ENCODE measurements around the gene PPP1R16B.

- TF ChIP-seq CTCF (IDR thresholded peaks at IDR 0.05) (no peak), POLR2A (IDR thresholded peaks at IDR 0.05) (no peak)
These were observed 97.8 kb downstream of the PPP1R16B start for GRCh38 chr20:38903335-38903734.
